MCF 10A (cell line): ENCODE data around the gene KLHL24. TPM values are rescaled to one million over a fixed set of nuclear protein-coding genes. Genes with fewer than 3 reads are reported as not detected.
"Not testable (repeated sequence)": the region's sequence is repeated elsewhere in the genome, so short reads cannot be mapped to it uniquely, and the experiment has no call there.

Experiments
- BruUV-seq: library from RNA; stranded (reverse); fragments of 400-500 nt; replicated peaks from 2 replicates; lab custom pipeline; 2021; lab: Mats Ljungman, UMichigan
- CTCF ChIA-PET: fragments of 300-600 bp; sonication (Branson Sonifier 250); formaldehyde crosslinking; extraction: SDS; loops from one replicate; lab custom pipeline; 2021; ENCODE audit warnings: antibody characterized with exemption, inconsistent platforms; lab: Yijun Ruan, JAX
- POLR2A ChIA-PET: fragments of 300-600, 350-650 bp; sonication (Branson Sonifier 250); formaldehyde crosslinking; extraction: SDS; loops from one replicate; lab custom pipeline; 2020; ENCODE audit warnings: antibody characterized with exemption, inconsistent platforms; lab: Yijun Ruan, JAX
- DNase-seq: peaks from one replicate; pipeline ENCODE4 v3.0.0-alpha.2; 2018; ENCODE audit not compliant: unreplicated experiment
- H3K27ac Mint-ChIP-seq: one replicate; pipeline ENCODE4 v1.8.0; 2022; ENCODE audit warnings: mild to moderate bottlenecking, low read depth, mixed read lengths; ENCODE audit not compliant: unreplicated experiment
- H3K27me3 Mint-ChIP-seq: one replicate; pipeline ENCODE4 v1.8.0; 2022; ENCODE audit warnings: mixed read lengths; ENCODE audit not compliant: insufficient read depth, unreplicated experiment
- H3K36me3 Mint-ChIP-seq: one replicate; pipeline ENCODE4 v1.8.0; 2022; ENCODE audit warnings: mild to moderate bottlenecking, moderate library complexity, mixed read lengths; ENCODE audit not compliant: insufficient read depth, unreplicated experiment
- H3K4me1 Mint-ChIP-seq: one replicate; pipeline ENCODE4 v1.8.0; 2022; ENCODE audit warnings: mixed read lengths; ENCODE audit not compliant: insufficient read depth, unreplicated experiment
- H3K4me3 Mint-ChIP-seq: one replicate; pipeline ENCODE4 v1.8.0; 2022; ENCODE audit warnings: mild to moderate bottlenecking, moderate library complexity, mixed read lengths; ENCODE audit not compliant: unreplicated experiment
- H3K9me3 Mint-ChIP-seq: one replicate; pipeline ENCODE4 v1.8.0; 2022; ENCODE audit warnings: mixed read lengths; ENCODE audit not compliant: unreplicated experiment
- intact Hi-C: fragments of 100-400 bp; cut with micrococcal nuclease; formaldehyde crosslinking; loops from 2 replicates; pipeline ENCODE4 v1.14.1; 2022
- total RNA-seq: library from RNA; stranded (reverse); gene quantifications from 2 replicates; pipeline ENCODE4 v1.2.3, GENCODE V29; 2022
- TF ChIP-seq, protein P1 (sequence below): fragments of 200-600 bp; IDR thresholded peaks from one replicate; pipeline ENCODE4 v1.8.0; 2022; ENCODE audit warnings: antibody characterized with exemption, mild to moderate bottlenecking; ENCODE audit not compliant: unreplicated experiment

The KLHL24 gene
- total RNA-seq, 1 experiment from 2014 or later, result 13.0 TPM

DNA sequence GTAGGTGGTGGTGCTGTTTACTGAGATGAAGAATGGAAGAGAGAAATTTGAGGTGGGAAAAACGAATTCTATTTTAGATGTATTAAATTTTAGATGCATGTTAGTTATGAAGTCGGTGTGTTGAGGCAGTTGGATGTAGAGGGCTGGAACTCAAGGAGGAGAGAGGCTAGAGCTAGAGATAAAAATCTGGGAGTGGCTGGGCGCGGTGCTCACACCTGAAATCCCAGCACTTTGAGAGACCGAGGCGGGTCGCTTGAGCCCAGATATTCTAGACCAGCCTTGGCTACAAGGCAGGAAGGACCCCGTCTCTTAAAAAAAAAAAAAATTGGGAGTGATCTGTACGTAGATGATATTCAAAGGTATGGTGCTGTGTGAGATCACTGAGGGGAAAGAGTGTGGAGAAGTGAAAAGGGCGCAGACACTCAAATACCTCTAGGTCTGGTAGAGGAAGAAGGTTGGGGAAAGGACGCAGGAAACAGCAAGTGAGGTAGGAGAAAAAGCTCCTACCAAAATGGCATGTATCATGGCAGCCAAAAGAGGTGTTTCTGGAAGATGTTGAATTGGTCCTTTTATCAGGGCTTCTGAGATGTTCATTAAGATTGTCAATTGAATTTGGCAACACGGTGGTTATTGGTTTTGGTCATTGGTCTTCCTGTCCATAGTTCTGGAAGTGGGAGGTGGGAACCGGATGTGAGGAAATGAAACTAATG, 64.0 kb downstream of the KLHL24 start:
- POLR2A ChIA-PET, result interaction anchor here (0.7 to 8.0 kb wide), 8 partner anchors 9 to 600 kb away, joined by 3 to 98 read pairs (median 3); partner anchors contain the start of genes KLHL24 and MCCC1

DNA sequence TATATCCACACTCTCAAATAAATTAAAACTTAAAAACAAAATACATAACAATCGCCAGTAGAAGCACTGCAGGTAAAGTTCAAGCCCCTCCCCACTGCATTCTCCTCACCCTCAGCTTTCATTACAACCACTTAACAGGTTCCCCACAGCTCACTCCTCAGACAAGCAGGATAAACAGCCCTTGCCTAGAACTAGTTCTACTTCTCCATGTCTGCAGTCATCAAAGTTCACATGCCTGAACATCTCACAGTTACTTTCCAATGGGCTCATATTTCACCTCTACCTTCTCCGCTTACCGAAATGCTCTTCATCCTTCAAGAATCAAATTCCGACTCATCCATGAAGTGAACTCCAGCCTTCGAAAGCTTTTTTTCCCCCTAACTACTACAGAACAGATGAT, 66.3 kb downstream of the KLHL24 start:
- ChIA-PET CTCF (no interaction called here), POLR2A (interaction anchor here (8.0 kb wide), 1 partner anchor 66 kb away, joined by 98 read pairs; the partner anchor contains the start of gene KLHL24)

More for the DNA sequence above, 64.0 kb downstream of the KLHL24 start:
- Mint-ChIP-seq H3K4me3 (peak overlapping the region; percentile 77), H3K27me3 (no peaks in the 10 kb centered on the region), H3K9me3 (no peaks in the 10 kb centered on the region), H3K27ac (peak overlapping the region; percentile 87), H3K4me1 (peaks cover 29% of the 10 kb centered on the region), H3K36me3 (peaks cover 5% of the 10 kb centered on the region)
- CTCF ChIA-PET, result interaction anchor here (0.6 kb wide), 1 partner anchor 105 kb away, joined by 3 read pairs; no protein-coding TSS in a partner anchor
- BruUV-seq, result no TSS peak
- TF ChIP-seq, protein P1, sequence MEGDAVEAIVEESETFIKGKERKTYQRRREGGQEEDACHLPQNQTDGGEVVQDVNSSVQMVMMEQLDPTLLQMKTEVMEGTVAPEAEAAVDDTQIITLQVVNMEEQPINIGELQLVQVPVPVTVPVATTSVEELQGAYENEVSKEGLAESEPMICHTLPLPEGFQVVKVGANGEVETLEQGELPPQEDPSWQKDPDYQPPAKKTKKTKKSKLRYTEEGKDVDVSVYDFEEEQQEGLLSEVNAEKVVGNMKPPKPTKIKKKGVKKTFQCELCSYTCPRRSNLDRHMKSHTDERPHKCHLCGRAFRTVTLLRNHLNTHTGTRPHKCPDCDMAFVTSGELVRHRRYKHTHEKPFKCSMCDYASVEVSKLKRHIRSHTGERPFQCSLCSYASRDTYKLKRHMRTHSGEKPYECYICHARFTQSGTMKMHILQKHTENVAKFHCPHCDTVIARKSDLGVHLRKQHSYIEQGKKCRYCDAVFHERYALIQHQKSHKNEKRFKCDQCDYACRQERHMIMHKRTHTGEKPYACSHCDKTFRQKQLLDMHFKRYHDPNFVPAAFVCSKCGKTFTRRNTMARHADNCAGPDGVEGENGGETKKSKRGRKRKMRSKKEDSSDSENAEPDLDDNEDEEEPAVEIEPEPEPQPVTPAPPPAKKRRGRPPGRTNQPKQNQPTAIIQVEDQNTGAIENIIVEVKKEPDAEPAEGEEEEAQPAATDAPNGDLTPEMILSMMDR, result no peak
- intact Hi-C loops, result loop anchor here (5.0 kb wide), 1 partner anchor 197 kb away; no protein-coding TSS in a partner anchor
- DNase-seq, result peak; percentile 22

DNA sequence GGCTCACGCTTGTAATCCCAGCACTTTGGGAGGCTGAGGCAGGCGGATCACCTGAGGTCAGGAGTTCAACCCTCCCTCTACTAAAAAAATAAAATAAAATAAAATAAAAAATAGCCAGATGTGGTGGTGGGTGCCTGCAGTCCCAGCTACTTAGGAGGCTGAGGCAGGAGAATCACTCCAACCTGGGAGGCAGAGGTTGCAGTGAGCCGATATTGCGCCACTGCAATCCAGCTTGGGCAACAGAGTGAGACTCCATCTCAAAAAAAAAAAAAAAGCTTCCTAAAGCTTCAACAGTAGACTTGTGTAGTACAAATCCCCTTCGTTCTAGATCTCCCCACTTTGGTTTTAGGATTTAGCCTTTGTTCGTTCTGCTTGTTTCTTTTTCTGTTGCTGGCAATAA, 68.5 kb downstream of the KLHL24 start:
- BruUV-seq, H3K9me3 Mint-ChIP-seq, H3K27ac Mint-ChIP-seq, H3K4me3 Mint-ChIP-seq, intact Hi-C loops, H3K36me3 Mint-ChIP-seq, H3K27me3 Mint-ChIP-seq, DNase-seq: not testable (repeated sequence)
- H3K4me1 Mint-ChIP-seq, result peaks cover 26% of the 10 kb centered on the region
- CTCF ChIA-PET, result interaction anchor here (0.6 to 1.5 kb wide), 3 partner anchors 63 to 154 kb away, joined by 3 to 4 read pairs (median 3); no protein-coding TSS in a partner anchor
- POLR2A ChIA-PET, result interaction anchor here (0.7 kb wide), 1 partner anchor 256 kb away, joined by 3 read pairs; no protein-coding TSS in a partner anchor

More for the DNA sequence above, 66.3 kb downstream of the KLHL24 start:
- Mint-ChIP-seq H3K36me3 (peaks cover 5% of the 10 kb centered on the region), H3K9me3 (no peaks in the 10 kb centered on the region), H3K27me3 (no peaks in the 10 kb centered on the region), H3K27ac (no peak overlapping the region), H3K4me3 (no peak overlapping the region), H3K4me1 (peaks cover 29% of the 10 kb centered on the region)
- intact Hi-C loops, result no loop called here
- DNase-seq, result no peak
- TF ChIP-seq, protein P1, result no peak
- no TSS peak for BruUV-seq

DNA sequence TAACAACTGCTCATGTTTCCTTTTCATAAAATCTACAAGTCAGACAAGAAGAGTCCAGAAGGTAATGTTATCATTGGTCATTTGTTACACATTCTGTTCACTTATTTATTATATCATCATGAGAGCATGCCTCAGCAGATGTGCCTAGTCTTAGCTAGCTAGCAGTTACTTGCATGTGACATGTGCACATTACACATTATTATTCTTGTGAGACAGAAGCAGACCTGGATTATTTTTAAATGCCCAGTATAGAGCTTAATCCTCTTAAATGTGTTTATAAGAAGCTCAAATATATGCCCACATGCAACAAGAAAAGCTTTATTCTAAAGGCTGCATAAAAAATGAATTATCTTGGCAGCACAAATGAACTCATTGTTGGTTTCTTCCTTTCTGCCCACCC, 74.8 kb downstream of the KLHL24 start:
- no TSS peak for BruUV-seq
- no peaks in the 10 kb centered on the region for H3K9me3 Mint-ChIP-seq
- ChIA-PET POLR2A (interaction anchor here (1.6 kb wide), 1 partner anchor 11 kb away, joined by 6 read pairs; no protein-coding TSS in a partner anchor), CTCF (interaction anchor here (0.5 to 0.7 kb wide), 2 partner anchors 62 to 833 kb away, joined by 3 to 5 read pairs; no protein-coding TSS in a partner anchor)
- TF ChIP-seq, protein P1, result no peak
- H3K4me1 Mint-ChIP-seq, result no peaks in the 10 kb centered on the region
- DNase-seq, result no peak
- no peak overlapping the region for H3K4me3 Mint-ChIP-seq
- intact Hi-C loops, result no loop called here
- H3K36me3 Mint-ChIP-seq, result peaks cover 16% of the 10 kb centered on the region
- H3K27ac Mint-ChIP-seq, result no peak overlapping the region
- no peaks in the 10 kb centered on the region for H3K27me3 Mint-ChIP-seq
